Measurements from ENCODE around the gene MFSD12. TPM values are rescaled to one million over a fixed set of nuclear protein-coding genes. Genes with fewer than 3 reads are reported as not detected.

Gene MFSD12
- total and polyA plus RNA-seq, 2 donors (not counting 3 experiments of a cell fraction or from before 2014, with no cell fraction given): 51.7 to 78.9 TPM

DNA sequence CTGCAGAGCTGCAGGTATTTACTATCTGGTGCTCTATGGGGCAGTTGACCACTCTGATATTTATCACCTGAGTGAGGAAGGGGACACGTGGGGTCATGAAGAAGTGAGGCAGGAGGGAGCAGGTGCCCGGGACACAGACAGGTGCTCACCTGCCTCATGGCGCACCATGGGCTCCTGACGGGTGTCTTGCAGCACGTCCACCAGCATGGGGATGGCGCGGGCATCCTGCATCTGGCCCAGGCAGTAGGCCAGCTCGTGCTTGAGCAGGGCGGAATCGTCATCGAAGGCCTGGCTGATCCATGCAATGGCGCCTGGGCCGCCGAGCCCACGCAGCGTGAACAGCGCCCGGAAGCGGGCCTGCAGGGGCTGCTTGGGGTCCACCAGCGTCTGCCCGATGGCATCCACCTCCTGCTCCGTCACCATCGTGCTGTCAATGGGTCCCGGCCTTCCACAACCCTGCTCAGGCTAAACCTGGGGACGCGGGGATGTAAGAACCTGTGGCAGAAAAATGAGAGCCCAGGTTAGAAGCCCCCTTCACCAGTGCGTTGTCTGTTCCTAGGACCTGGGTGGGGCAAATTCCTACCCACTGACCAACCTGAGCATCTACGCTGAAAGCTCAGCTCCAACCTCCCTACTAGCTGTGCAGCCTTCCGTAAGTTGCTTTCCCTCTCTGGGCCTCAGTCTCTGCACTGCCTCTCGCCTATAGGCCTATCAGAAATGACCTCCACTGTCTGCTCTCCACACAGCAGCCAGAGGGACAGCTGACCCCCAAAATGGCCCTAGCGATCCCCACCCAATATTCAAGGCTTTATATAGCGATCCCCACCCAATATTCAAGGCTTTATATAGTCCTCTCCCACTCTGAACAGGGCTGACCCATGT lies 60.8 kb downstream of the MFSD12 start:
- no peak for DNase-seq (ENCODE audit: low read depth, low spot score)
- Histone ChIP-seq H2AFZ (ENCODE audit: low read depth, low read length) (no peak overlapping the region), H3K27me3 (ENCODE audit: control insufficient read depth in 2 of 2, insufficient read depth in 2 of 2, low read length in 2 of 2) (no peaks in the 10 kb centered on the region), H3K79me2 (ENCODE audit: control insufficient read depth, insufficient read depth, low read length) (peaks cover 28% of the 10 kb centered on the region), H3K36me3 (ENCODE audit: control insufficient read depth in 2 of 2, extremely low read depth in 1 of 2, insufficient read depth in 2 of 2, low read length in 2 of 2) (peaks cover 0 to 18% of the 10 kb centered on the region in 2 experiments), H3K4me2 (ENCODE audit: insufficient read depth, low read length) (no peak overlapping the region), H3K4me3 (replicated peaks in 1 of 3; ENCODE audit: insufficient read depth in 1 of 3, low read depth in 1 of 3, low read length in 3 of 3) (no peak overlapping the region), H3K9me3 (replicated peaks; ENCODE audit: control insufficient read depth, insufficient read depth, low read length) (no peaks in the 10 kb centered on the region), H3K9me1 (replicated peaks; ENCODE audit: control insufficient read depth, extremely low read depth, insufficient read depth, low read length) (no peaks in the 10 kb centered on the region), H4K20me1 (replicated peaks; ENCODE audit: control insufficient read depth, extremely low read depth, insufficient read depth, low read length) (no peaks in the 10 kb centered on the region), H3K9ac (replicated peaks; ENCODE audit: extremely low read depth, insufficient read depth, low read length) (no peak overlapping the region), H3K4me1 (ENCODE audit: control insufficient read depth, extremely low read depth, insufficient read depth, low read length) (peaks cover 5% of the 10 kb centered on the region), H3K27ac (ENCODE audit: insufficient read depth, low read depth, low read length) (no peak overlapping the region)
- no peak for TF ChIP-seq JUN (IDR thresholded peaks at IDR 0.05; ENCODE audit: borderline replicate concordance, insufficient read depth, insufficient read length, low read depth)
- no peak for TF ChIP-seq POLR2AphosphoS5 (IDR thresholded peaks at IDR 0.05; ENCODE audit: insufficient read depth, low read depth, low read length)
- no peak for TF ChIP-seq EZH2 (IDR thresholded peaks at IDR 0.05; ENCODE audit: borderline replicate concordance, low read depth, low read length, severe bottlenecking)
- TF ChIP-seq MYC (IDR thresholded peaks at IDR 0.05; ENCODE audit: low read depth, low read length): no peak
- TF ChIP-seq, protein P1, sequence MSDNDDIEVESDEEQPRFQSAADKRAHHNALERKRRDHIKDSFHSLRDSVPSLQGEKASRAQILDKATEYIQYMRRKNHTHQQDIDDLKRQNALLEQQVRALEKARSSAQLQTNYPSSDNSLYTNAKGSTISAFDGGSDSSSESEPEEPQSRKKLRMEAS (IDR thresholded peaks at IDR 0.05; ENCODE audit: insufficient read depth, insufficient read length): no peak
- no peak for TF ChIP-seq POLR2A (IDR thresholded peaks at IDR 0.05; ENCODE audit: low read depth, low read length)
- BruUV-seq (replicated peaks): no TSS peak
- no peak for FAIRE-seq
- intact Hi-C loops (cut with micrococcal nuclease) (no loop called here), dilution Hi-C loops (cut with MboI; ENCODE audit: extremely low pct_ligation_motif_present, low sequenced_read_pairs) (no loop called here)
- CTCF ChIA-PET: no interaction called here
- POLR2A ChIA-PET: no interaction called here

DNA sequence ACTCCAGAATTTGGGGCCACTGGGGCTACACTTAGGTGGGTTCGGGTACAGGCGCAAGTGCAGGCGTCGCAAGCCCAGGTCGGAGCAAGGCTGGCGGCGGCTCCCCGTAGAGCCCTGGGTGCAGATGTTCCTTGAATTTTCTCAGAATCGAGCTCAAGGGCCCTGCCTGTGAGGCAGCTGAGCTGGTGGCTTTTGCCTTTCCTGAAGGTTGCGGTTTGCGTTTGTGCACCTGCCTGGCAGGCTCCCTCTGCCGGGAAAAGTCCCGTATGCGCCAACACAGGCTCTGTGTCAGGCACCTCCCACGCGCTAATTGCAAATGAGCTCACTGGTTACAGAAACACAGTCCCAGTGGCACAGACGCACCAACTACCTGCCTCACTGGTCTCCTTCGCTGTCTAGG lies 62.8 kb downstream of the MFSD12 start:
- Histone ChIP-seq H3K9me1 (replicated peaks; ENCODE audit: control insufficient read depth, extremely low read depth, insufficient read depth, low read length) (no peaks in the 10 kb centered on the region), H3K79me2 (ENCODE audit: control insufficient read depth, insufficient read depth, low read length) (peaks cover 21% of the 10 kb centered on the region), H3K36me3 (ENCODE audit: control insufficient read depth in 2 of 2, extremely low read depth in 1 of 2, insufficient read depth in 2 of 2, low read length in 2 of 2) (peaks cover 0 to 18% of the 10 kb centered on the region in 2 experiments), H4K20me1 (replicated peaks; ENCODE audit: control insufficient read depth, extremely low read depth, insufficient read depth, low read length) (no peaks in the 10 kb centered on the region), H3K9me3 (replicated peaks; ENCODE audit: control insufficient read depth, insufficient read depth, low read length) (no peaks in the 10 kb centered on the region), H3K27me3 (ENCODE audit: control insufficient read depth in 2 of 2, insufficient read depth in 2 of 2, low read length in 2 of 2) (no peaks in the 10 kb centered on the region), H3K4me1 (ENCODE audit: control insufficient read depth, extremely low read depth, insufficient read depth, low read length) (no peaks in the 10 kb centered on the region), H3K4me2 (ENCODE audit: insufficient read depth, low read length) (no peak overlapping the region), H3K9ac (replicated peaks; ENCODE audit: extremely low read depth, insufficient read depth, low read length) (no peak overlapping the region), H3K27ac (ENCODE audit: insufficient read depth, low read depth, low read length) (no peak overlapping the region), H2AFZ (ENCODE audit: low read depth, low read length) (no peak overlapping the region), H3K4me3 (replicated peaks in 1 of 3; ENCODE audit: insufficient read depth in 1 of 3, low read depth in 1 of 3, low read length in 3 of 3) (no peak overlapping the region)
- ChIA-PET CTCF (interaction anchor here (3.3 kb wide), 1 partner anchor 10 kb away, joined by 20 read pairs; the partner anchor contains the start of gene SMIM44), POLR2A (no interaction called here)
- dilution Hi-C loops (cut with MboI; ENCODE audit: extremely low pct_ligation_motif_present, low sequenced_read_pairs) (no loop called here), intact Hi-C loops (cut with micrococcal nuclease) (no loop called here)
- TF ChIP-seq, protein P2, sequence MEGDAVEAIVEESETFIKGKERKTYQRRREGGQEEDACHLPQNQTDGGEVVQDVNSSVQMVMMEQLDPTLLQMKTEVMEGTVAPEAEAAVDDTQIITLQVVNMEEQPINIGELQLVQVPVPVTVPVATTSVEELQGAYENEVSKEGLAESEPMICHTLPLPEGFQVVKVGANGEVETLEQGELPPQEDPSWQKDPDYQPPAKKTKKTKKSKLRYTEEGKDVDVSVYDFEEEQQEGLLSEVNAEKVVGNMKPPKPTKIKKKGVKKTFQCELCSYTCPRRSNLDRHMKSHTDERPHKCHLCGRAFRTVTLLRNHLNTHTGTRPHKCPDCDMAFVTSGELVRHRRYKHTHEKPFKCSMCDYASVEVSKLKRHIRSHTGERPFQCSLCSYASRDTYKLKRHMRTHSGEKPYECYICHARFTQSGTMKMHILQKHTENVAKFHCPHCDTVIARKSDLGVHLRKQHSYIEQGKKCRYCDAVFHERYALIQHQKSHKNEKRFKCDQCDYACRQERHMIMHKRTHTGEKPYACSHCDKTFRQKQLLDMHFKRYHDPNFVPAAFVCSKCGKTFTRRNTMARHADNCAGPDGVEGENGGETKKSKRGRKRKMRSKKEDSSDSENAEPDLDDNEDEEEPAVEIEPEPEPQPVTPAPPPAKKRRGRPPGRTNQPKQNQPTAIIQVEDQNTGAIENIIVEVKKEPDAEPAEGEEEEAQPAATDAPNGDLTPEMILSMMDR (IDR thresholded peaks at IDR 0.05; ENCODE audit: extremely low read depth in 1 of 2, insufficient read depth in 1 of 2, low read depth in 1 of 2, low read length in 2 of 2): no peak
- TF ChIP-seq POLR2A (IDR thresholded peaks at IDR 0.05; ENCODE audit: low read depth, low read length) (no peak), JUN (IDR thresholded peaks at IDR 0.05; ENCODE audit: borderline replicate concordance, insufficient read depth, insufficient read length, low read depth) (no peak), FOS (IDR thresholded peaks at IDR 0.05; ENCODE audit: borderline replicate concordance, insufficient read depth, low read length) (no peak)
- no peak for DNase-seq (ENCODE audit: low read depth, low spot score)
- BruUV-seq (replicated peaks): no TSS peak
- FAIRE-seq: no peak

Data from endothelial cell of umbilical vein (primary cell).